GM19238 (cell line): ENCODE data around the gene SERAC1.

Source experiments
- DNase-seq: peaks from one replicate; pipeline ENCODE4 v3.0.0; 2011; ENCODE audit warnings: low spot score; ENCODE audit not compliant: insufficient read length

Gene SERAC1

GRCh38 chr6:158124288-158124687, 43.8 kb downstream of the SERAC1 start:
- no peak for DNase-seq

GRCh38 chr6:158122048-158122447, 46.0 kb downstream of the SERAC1 start:
- no peak for DNase-seq

GRCh38 chr6:158121335-158121734, 46.7 kb downstream of the SERAC1 start:
- no peak for DNase-seq

GRCh38 chr6:158118886-158119285, 49.2 kb downstream of the SERAC1 start:
- no peak for DNase-seq

GRCh38 chr6:158115508-158115907, 52.6 kb downstream of the SERAC1 start:
- no peak for DNase-seq

GRCh38 chr6:158115102-158115501, 53.0 kb downstream of the SERAC1 start:
- DNase-seq, result no peak

- DNase-seq, result no peak
These were observed 54.3 kb downstream of the SERAC1 start for GRCh38 chr6:158113802-158114201.

- DNase-seq, result no peak
These were observed 56.1 kb downstream of the SERAC1 start for GRCh38 chr6:158111987-158112386.

- DNase-seq, result no peak
These were observed 57.1 kb downstream of the SERAC1 start for GRCh38 chr6:158110986-158111385.

- no peak for DNase-seq
These were observed 58.3 kb downstream of the SERAC1 start for GRCh38 chr6:158109748-158110147.

- DNase-seq, result no peak
These were observed 63.4 kb downstream of the SERAC1 start for GRCh38 chr6:158104696-158105095.

- DNase-seq, result no peak
These were observed 64.8 kb downstream of the SERAC1 start for GRCh38 chr6:158103228-158103627.

- no peak for DNase-seq
These were observed 72.4 kb downstream of the SERAC1 start for GRCh38 chr6:158095671-158096070.

GRCh38 chr6:158095031-158095430, 73.0 kb downstream of the SERAC1 start:
- no peak for DNase-seq

GRCh38 chr6:158092806-158093205, 75.3 kb downstream of the SERAC1 start:
- DNase-seq, result no peak

- DNase-seq, result no peak
These were observed 80.7 kb downstream of the SERAC1 start for GRCh38 chr6:158087224-158087867.

- DNase-seq, result no peak
These were observed 81.4 kb downstream of the SERAC1 start for GRCh38 chr6:158086504-158087223.

GRCh38 chr6:158086054-158086503, 82.0 kb downstream of the SERAC1 start:
- no peak for DNase-seq

- no peak for DNase-seq
These were observed 82.6 kb downstream of the SERAC1 start for GRCh38 chr6:158085261-158086053.

GRCh38 chr6:158083455-158084325, 84.4 kb downstream of the SERAC1 start:
- DNase-seq, result no peak

- DNase-seq, result no peak
These were observed 86.5 kb downstream of the SERAC1 start for GRCh38 chr6:158081657-158081935.
